Measurements from ENCODE around the gene SEMA6D.

Gene SEMA6D

GRCh38 chr15:47728426-47728825 is 11.1 kb downstream of the SEMA6D start:
- no peak overlapping the region for H3K27ac ChIP-seq
- H3K36me3 ChIP-seq, result no peaks in the 10 kb centered on the region
- peaks cover 21% of the 10 kb centered on the region for H3K27me3 ChIP-seq
- no peaks in the 10 kb centered on the region for H3K4me1 ChIP-seq (ENCODE audit: control insufficient read depth in 1 of 2, insufficient read depth in 1 of 2, low read depth in 1 of 2, low read length in 1 of 2)
- H3K4me3 ChIP-seq (ENCODE audit: low read depth in 1 of 2, low read length in 1 of 2), result no peak overlapping the region
- H3K9me3 ChIP-seq, result no peaks in the 10 kb centered on the region
- TF ChIP-seq CTCF (IDR thresholded peaks at IDR 0.05), result no peak

- H3K27me3 ChIP-seq, result peaks cover 16% of the 10 kb centered on the region
- no peak for TF ChIP-seq CTCF (IDR thresholded peaks at IDR 0.05)
- no peaks in the 10 kb centered on the region for H3K4me1 ChIP-seq (ENCODE audit: control insufficient read depth in 1 of 2, insufficient read depth in 1 of 2, low read depth in 1 of 2, low read length in 1 of 2)
- H3K27ac ChIP-seq, result no peak overlapping the region
- H3K4me3 ChIP-seq (ENCODE audit: low read depth in 1 of 2, low read length in 1 of 2), result no peak overlapping the region
- no peaks in the 10 kb centered on the region for H3K9me3 ChIP-seq
- H3K36me3 ChIP-seq, result no peaks in the 10 kb centered on the region
Measured at GRCh38 chr15:47728886-47729285, 11.6 kb downstream of the SEMA6D start.

GRCh38 chr15:47731230-47731629 is 13.9 kb downstream of the SEMA6D start:
- TF ChIP-seq CTCF (IDR thresholded peaks at IDR 0.05), result no peak
- Histone ChIP-seq H3K4me1 (ENCODE audit: control insufficient read depth in 1 of 2, insufficient read depth in 1 of 2, low read depth in 1 of 2, low read length in 1 of 2) (no peaks in the 10 kb centered on the region), H3K27me3 (no peaks in the 10 kb centered on the region), H3K4me3 (ENCODE audit: low read depth in 1 of 2, low read length in 1 of 2) (no peak overlapping the region), H3K36me3 (no peaks in the 10 kb centered on the region), H3K9me3 (no peaks in the 10 kb centered on the region), H3K27ac (no peak overlapping the region)

GRCh38 chr15:47732248-47732647 is 14.9 kb downstream of the SEMA6D start:
- TF ChIP-seq CTCF (IDR thresholded peaks at IDR 0.05), result no peak
- Histone ChIP-seq H3K36me3 (no peaks in the 10 kb centered on the region), H3K9me3 (no peaks in the 10 kb centered on the region), H3K4me3 (ENCODE audit: low read depth in 1 of 2, low read length in 1 of 2) (no peak overlapping the region), H3K4me1 (ENCODE audit: control insufficient read depth in 1 of 2, insufficient read depth in 1 of 2, low read depth in 1 of 2, low read length in 1 of 2) (no peaks in the 10 kb centered on the region), H3K27ac (no peak overlapping the region), H3K27me3 (no peaks in the 10 kb centered on the region)

GRCh38 chr15:47733085-47733484 is 15.8 kb downstream of the SEMA6D start:
- H3K4me1 ChIP-seq (ENCODE audit: control insufficient read depth in 1 of 2, insufficient read depth in 1 of 2, low read depth in 1 of 2, low read length in 1 of 2), result no peaks in the 10 kb centered on the region
- H3K27ac ChIP-seq, result no peak overlapping the region
- H3K4me3 ChIP-seq (ENCODE audit: low read depth in 1 of 2, low read length in 1 of 2), result no peak overlapping the region
- H3K27me3 ChIP-seq, result no peaks in the 10 kb centered on the region
- TF ChIP-seq CTCF (IDR thresholded peaks at IDR 0.05), result no peak
- no peaks in the 10 kb centered on the region for H3K9me3 ChIP-seq
- H3K36me3 ChIP-seq, result no peaks in the 10 kb centered on the region

Data from neutrophil (primary cell).